ENCODE results near the gene EIF2AK3.

DNA sequence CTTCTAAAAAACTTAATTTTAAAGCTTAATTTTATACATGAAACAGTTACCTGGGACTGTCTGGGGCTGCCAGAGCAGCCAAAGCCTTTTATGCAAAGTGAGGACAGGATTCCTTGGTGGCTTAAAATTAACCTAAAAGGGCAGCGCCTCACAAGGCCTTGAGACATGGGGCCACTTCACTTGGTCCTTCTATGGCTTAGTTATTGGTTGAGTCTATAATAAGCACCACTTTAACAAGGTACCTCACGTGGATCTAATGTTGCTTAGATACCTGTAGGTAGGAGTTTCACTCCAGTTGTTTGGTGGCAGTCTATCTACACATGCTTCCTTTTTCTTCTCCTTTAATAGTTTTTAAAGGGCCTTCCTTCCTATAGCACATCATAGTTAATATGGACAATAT lies 51.6 kb downstream of the EIF2AK3 start:
- TF ChIP-seq POLR2AphosphoS5 (IDR thresholded peaks at IDR 0.05; ENCODE audit: borderline replicate concordance, low read depth, low read length) (no peak), EZH2 (IDR thresholded peaks at IDR 0.05) (no peak)

Measured in SK-N-MC (cell line).